GM19025 (cell line): Measurements from ENCODE around the gene DPP10.

ENCODE experiments used
- ATAC-seq: cut with Tn5 transposase; IDR thresholded peaks from one replicate; pipeline ENCODE4 v1.9.1; 2021; ENCODE audit warnings: mild to moderate bottlenecking, low read depth, moderate library complexity; ENCODE audit not compliant: unreplicated experiment

The DPP10 gene

GRCh38 chr2:115491186-115491793, 1048.8 kb downstream of the DPP10 start:
- no peak for ATAC-seq

GRCh38 chr2:115505331-115505730, 1062.9 kb downstream of the DPP10 start:
- no peak for ATAC-seq

GRCh38 chr2:115520727-115521126, 1078.3 kb downstream of the DPP10 start:
- no peak for ATAC-seq

GRCh38 chr2:115524452-115524851, 1082.0 kb downstream of the DPP10 start:
- no peak for ATAC-seq

GRCh38 chr2:115529627-115530026, 1087.2 kb downstream of the DPP10 start:
- no peak for ATAC-seq

- no peak for ATAC-seq
These were observed 1090.6 kb downstream of the DPP10 start for GRCh38 chr2:115533081-115533480.

GRCh38 chr2:115541814-115542213, 1099.4 kb downstream of the DPP10 start:
- ATAC-seq, result no peak

GRCh38 chr2:115542331-115542730, 1099.9 kb downstream of the DPP10 start:
- no peak for ATAC-seq

GRCh38 chr2:115543024-115543423, 1100.6 kb downstream of the DPP10 start:
- no peak for ATAC-seq

GRCh38 chr2:115543461-115543860, 1101.0 kb downstream of the DPP10 start:
- ATAC-seq, result no peak

GRCh38 chr2:115549611-115550130, 1107.2 kb downstream of the DPP10 start:
- no peak for ATAC-seq

- ATAC-seq, result no peak
These were observed 1110.3 kb downstream of the DPP10 start for GRCh38 chr2:115552726-115553125.

GRCh38 chr2:115554153-115554552, 1111.7 kb downstream of the DPP10 start:
- no peak for ATAC-seq

GRCh38 chr2:115558725-115559124, 1116.3 kb downstream of the DPP10 start:
- no peak for ATAC-seq

- no peak for ATAC-seq
These were observed 1118.2 kb downstream of the DPP10 start for GRCh38 chr2:115560666-115561065.

- ATAC-seq, result no peak
These were observed 1126.2 kb downstream of the DPP10 start for GRCh38 chr2:115568643-115569042.

GRCh38 chr2:115569547-115569946, 1127.1 kb downstream of the DPP10 start:
- ATAC-seq, result no peak

GRCh38 chr2:115572746-115573145, 1130.3 kb downstream of the DPP10 start:
- ATAC-seq, result no peak

- no peak for ATAC-seq
These were observed 1131.3 kb downstream of the DPP10 start for GRCh38 chr2:115573756-115574155.

GRCh38 chr2:115574667-115575066, 1132.2 kb downstream of the DPP10 start:
- no peak for ATAC-seq

GRCh38 chr2:115580784-115581183, 1138.3 kb downstream of the DPP10 start:
- no peak for ATAC-seq

GRCh38 chr2:115584507-115584906, 1142.1 kb downstream of the DPP10 start:
- ATAC-seq, result no peak
